ENCODE data around the gene ANAPC13. TPM values are rescaled to one million over a fixed set of nuclear protein-coding genes. Genes with fewer than 3 reads are reported as not detected.

ANAPC13 gene
- total RNA-seq, 2 experiments from 2014 or later: 29.8 to 50.6 TPM

GRCh38 chr3:134449277-134449676 lies 36.5 kb downstream of the ANAPC13 start:
- Histone ChIP-seq H3K27ac (ENCODE audit: low read depth, low read length, poor library complexity, severe bottlenecking) (no peak overlapping the region), H3K9me3 (ENCODE audit: low read length) (peaks cover 21% of the 10 kb centered on the region; the same call in 1 of the 2 replicates), H3K79me2 (ENCODE audit: insufficient read depth, low read depth, low read length) (no peaks in the 10 kb centered on the region), H3K9me2 (ENCODE audit: insufficient read depth, low read length) (no peaks in the 10 kb centered on the region), H3K4me3 (ENCODE audit: low read depth, low read length, poor library complexity, severe bottlenecking) (no peak overlapping the region), H3K4me1 (ENCODE audit: insufficient read depth, low read length, poor library complexity, severe bottlenecking) (peaks cover 8% of the 10 kb centered on the region), H2AFZ (ENCODE audit: low read length) (no peak overlapping the region), H4K20me1 (ENCODE audit: insufficient read depth, low read length) (no peaks in the 10 kb centered on the region), H3K4me2 (ENCODE audit: low read length) (no peak overlapping the region), H3K36me3 (ENCODE audit: insufficient read depth, low read length) (no peaks in the 10 kb centered on the region; the same call in 1 of the 2 replicates)
- intact Hi-C loops (cut with micrococcal nuclease; ENCODE audit: unreplicated experiment): no loop called here
- CTCF ChIA-PET (ENCODE audit: unreplicated experiment): no interaction called here
- DNase-seq (ENCODE audit: low spot score): peak; percentile 22
- TF ChIP-seq CTCF (conservative IDR thresholded peaks at IDR 0.05; ENCODE audit: low read length): peak; percentile 37
- no peak for TF ChIP-seq EZH2phosphoT487 (IDR thresholded peaks at IDR 0.05; ENCODE audit: borderline replicate concordance, low read depth, low read length)
- POLR2A ChIA-PET: interaction anchor here (1.7 kb wide), 1 partner anchor 16 kb away, joined by 5 read pairs; no protein-coding TSS in a partner anchor
- no TSS peak for BruUV-seq (replicated peaks)

GRCh38 chr3:134448664-134449063 lies 37.1 kb downstream of the ANAPC13 start:
- Histone ChIP-seq H3K79me2 (ENCODE audit: insufficient read depth, low read depth, low read length) (no peaks in the 10 kb centered on the region), H3K4me2 (ENCODE audit: low read length) (no peak overlapping the region), H3K4me3 (ENCODE audit: low read depth, low read length, poor library complexity, severe bottlenecking) (no peak overlapping the region), H3K9me3 (ENCODE audit: low read length) (peaks cover 21% of the 10 kb centered on the region; the same call in 1 of the 2 replicates), H3K9me2 (ENCODE audit: insufficient read depth, low read length) (no peaks in the 10 kb centered on the region), H3K27ac (ENCODE audit: low read depth, low read length, poor library complexity, severe bottlenecking) (no peak overlapping the region), H3K4me1 (ENCODE audit: insufficient read depth, low read length, poor library complexity, severe bottlenecking) (peaks cover 8% of the 10 kb centered on the region), H4K20me1 (ENCODE audit: insufficient read depth, low read length) (no peaks in the 10 kb centered on the region), H3K36me3 (ENCODE audit: insufficient read depth, low read length) (no peaks in the 10 kb centered on the region; the same call in 1 of the 2 replicates), H2AFZ (ENCODE audit: low read length) (no peak overlapping the region; the same call in 1 of the 2 replicates)
- POLR2A ChIA-PET: interaction anchor here (1.7 kb wide), 1 partner anchor 16 kb away, joined by 5 read pairs; no protein-coding TSS in a partner anchor
- TF ChIP-seq CTCF (conservative IDR thresholded peaks at IDR 0.05; ENCODE audit: low read length) (no peak), EZH2phosphoT487 (IDR thresholded peaks at IDR 0.05; ENCODE audit: borderline replicate concordance, low read depth, low read length) (no peak)
- DNase-seq (ENCODE audit: low spot score): no peak
- no TSS peak for BruUV-seq (replicated peaks)
- CTCF ChIA-PET (ENCODE audit: unreplicated experiment): no interaction called here
- intact Hi-C loops (cut with micrococcal nuclease; ENCODE audit: unreplicated experiment): no loop called here

- H3K4me1 ChIP-seq (ENCODE audit: insufficient read depth, low read length, poor library complexity, severe bottlenecking): peaks cover 8% of the 10 kb centered on the region
- no peak overlapping the region for H3K27ac ChIP-seq (ENCODE audit: low read depth, low read length, poor library complexity, severe bottlenecking)
- H2AFZ ChIP-seq (ENCODE audit: low read length): no peak overlapping the region
- H3K79me2 ChIP-seq (ENCODE audit: insufficient read depth, low read depth, low read length): no peaks in the 10 kb centered on the region
- ChIA-PET CTCF (ENCODE audit: unreplicated experiment) (no interaction called here), POLR2A (interaction anchor here (0.6 to 2.3 kb wide), 2 partner anchors 15 to 83 kb away, joined by 3 to 5 read pairs; no protein-coding TSS in a partner anchor)
- TF ChIP-seq EZH2phosphoT487 (IDR thresholded peaks at IDR 0.05; ENCODE audit: borderline replicate concordance, low read depth, low read length): no peak
- no peak for TF ChIP-seq CTCF (conservative IDR thresholded peaks at IDR 0.05; ENCODE audit: low read length)
- no peaks in the 10 kb centered on the region for H3K9me2 ChIP-seq (ENCODE audit: insufficient read depth, low read length)
- intact Hi-C loops (cut with micrococcal nuclease; ENCODE audit: unreplicated experiment): no loop called here
- H3K36me3 ChIP-seq (ENCODE audit: insufficient read depth, low read length): no peaks in the 10 kb centered on the region; the same call in 1 of the 2 replicates
- no peaks in the 10 kb centered on the region for H4K20me1 ChIP-seq (ENCODE audit: insufficient read depth, low read length)
- H3K9me3 ChIP-seq (ENCODE audit: low read length): peaks cover 21% of the 10 kb centered on the region; the same call in 1 of the 2 replicates
- no TSS peak for BruUV-seq (replicated peaks)
- no peak overlapping the region for H3K4me3 ChIP-seq (ENCODE audit: low read depth, low read length, poor library complexity, severe bottlenecking)
- no peak for DNase-seq (ENCODE audit: low spot score)
- H3K4me2 ChIP-seq (ENCODE audit: low read length): no peak overlapping the region
Measured at GRCh38 chr3:134447351-134447750, 38.4 kb downstream of the ANAPC13 start.
